K562 (cell line): ENCODE results near the gene RYR1. TPM values are rescaled to one million over a fixed set of nuclear protein-coding genes. Genes with fewer than 3 reads are reported as not detected.

Experiments
- ATAC-seq: fragments of 200-7000 bp; cut with Tn5 transposase; 3 replicates; pipeline ENCODE4 v1.9.1; 2020; ENCODE audit warnings: moderate library complexity
- BruUV-seq: library from RNA; stranded (reverse); fragments of 400-500 nt; replicated peaks from 2 replicates; lab custom pipeline; 2021; lab: Mats Ljungman, UMichigan
- CTCF ChIA-PET: fragments of 300-600 bp; formaldehyde crosslinking; extraction: SDS; loops from one replicate; lab custom pipeline; 2021; ENCODE audit warnings: low intra/inter-chr PET ratio; lab: Yijun Ruan, JAX
- POLR2A ChIA-PET: fragments of 300-600, 350-650 bp; sonication (Branson Sonifier 250); formaldehyde crosslinking; extraction: SDS; loops from one replicate; lab custom pipeline; 2021; ENCODE audit warnings: antibody characterized with exemption, inconsistent platforms; lab: Yijun Ruan, JAX
- DNase-seq, 4 experiments: peaks; one replicate each; pipeline versions ENCODE4 v3.0.0 to v3.0.0-alpha.2; 2011 to 2018; ENCODE audit warnings: low spot score in 3 of 4, mixed read lengths in 3 of 4; ENCODE audit errors: extremely low read depth in 1 of 4
- FAIRE-seq: peaks from 2 replicates; lab custom pipeline; 2011; peaks lifted over from hg19 to GRCh38; lab: Jason Lieb, UNC
- H2AFZ ChIP-seq: 2 replicates; pipeline ENCODE4 v1.6.0; 2011; ENCODE audit warnings: low read depth, low read length, control low read depth, inconsistent platforms
- H3K27ac ChIP-seq: fragments of 200-600 bp; 3 replicates; pipeline ENCODE4 v1.8.0; 2011; ENCODE audit warnings: low read depth, mild to moderate bottlenecking, control low read depth, inconsistent platforms, low read length, moderate library complexity, mixed read lengths; ENCODE audit errors: extremely low read depth
- H3K27me3 ChIP-seq, 2 experiments: fragments of 300-600 bp in 1 of 2; 2 replicates in 1 of 2; 3 replicates in 1 of 2; pipeline versions ENCODE4 v1.6.0 to v1.8.0; 2011; ENCODE audit warnings: inconsistent platforms in 2 of 2, low read length in 2 of 2, mild to moderate bottlenecking in 1 of 2, mixed read lengths in 1 of 2, moderate library complexity in 1 of 2; ENCODE audit not compliant: control insufficient read depth in 2 of 2, insufficient read depth in 2 of 2
- H3K36me3 ChIP-seq: fragments of 300-600 bp; 3 replicates; pipeline ENCODE4 v1.8.0; 2011; ENCODE audit warnings: mild to moderate bottlenecking, low read length, inconsistent platforms; ENCODE audit not compliant: control insufficient read depth, insufficient read depth
- H3K4me1 ChIP-seq, 2 experiments: fragments of 200-600 bp in 1 of 2; replicated peaks in 1 of 2; 2 replicates in 1 of 2; 3 replicates in 1 of 2; pipeline versions ENCODE4 v1.5.1 to v1.8.0; 2011; ENCODE audit warnings: inconsistent platforms in 2 of 2, low read length in 2 of 2, mild to moderate bottlenecking in 1 of 2, mixed read lengths in 1 of 2, moderate library complexity in 1 of 2; ENCODE audit not compliant: control insufficient read depth in 2 of 2, insufficient read depth in 2 of 2
- H3K4me2 ChIP-seq: 2 replicates; pipeline ENCODE4 v1.6.1; 2011; ENCODE audit warnings: low read length, control low read depth, inconsistent platforms, mixed read lengths; ENCODE audit not compliant: insufficient read depth
- H3K4me3 ChIP-seq: fragments of 200-600 bp; sonication (generic), shearing (Covaris generic); 2 replicates; pipeline ENCODE4 v1.5.1; 2016; ENCODE audit warnings: control low read depth, inconsistent platforms
- H3K79me2 ChIP-seq: fragments of 200-600 bp; 3 replicates; pipeline ENCODE4 v1.8.0; 2011; ENCODE audit warnings: low read length, inconsistent platforms; ENCODE audit not compliant: control insufficient read depth, insufficient read depth
- H3K9ac ChIP-seq, 2 experiments: 2 replicates each; pipeline versions ENCODE4 v1.6.0 to v1.6.1; 2011; ENCODE audit warnings: low read depth in 2 of 2, low read length in 2 of 2, control low read depth in 1 of 2, inconsistent platforms in 1 of 2, mild to moderate bottlenecking in 1 of 2, mixed read lengths in 1 of 2; ENCODE audit not compliant: insufficient read depth in 1 of 2
- H3K9me1 ChIP-seq: one replicate; pipeline ENCODE4 v1.6.0; 2011; ENCODE audit warnings: inconsistent platforms, mild to moderate bottlenecking, low read length, moderate library complexity; ENCODE audit not compliant: control insufficient read depth, insufficient read depth
- H3K9me3 ChIP-seq: replicated peaks from 2 replicates; pipeline ENCODE4 v1.5.1; 2011; ENCODE audit warnings: low read depth, low read length, inconsistent platforms; ENCODE audit not compliant: control insufficient read depth, insufficient read depth
- H4K20me1 ChIP-seq: replicated peaks from 2 replicates; pipeline ENCODE4 v1.6.1; 2011; ENCODE audit warnings: low read length, inconsistent platforms, mixed read lengths; ENCODE audit not compliant: control insufficient read depth, insufficient read depth
- GTF3C2 ChIP-seq: IDR thresholded peaks from 3 replicates; pipeline ENCODE4 v1.6.1; 2011; ENCODE audit warnings: borderline replicate concordance, mild to moderate bottlenecking, moderate library complexity; ENCODE audit not compliant: insufficient read length; ENCODE audit errors: extremely low read depth
- HMGN3 ChIP-seq: IDR thresholded peaks from 2 replicates; pipeline ENCODE4 v1.6.1; 2011; ENCODE audit warnings: borderline replicate concordance, low read depth, mild to moderate bottlenecking, mixed read lengths, low read length; ENCODE audit not compliant: insufficient read length; ENCODE audit errors: extremely low read depth
- PKNOX1 ChIP-seq: fragments of 450-650 bp; IDR thresholded peaks from 2 replicates; pipeline ENCODE4 v1.6.1; 2016
- RBFOX2 ChIP-seq: fragments of 200-400 bp; formaldehyde crosslinking; IDR thresholded peaks from 2 replicates; pipeline ENCODE4 v1.6.1; 2017; ENCODE audit warnings: low read depth, mild to moderate bottlenecking, low read length, moderate library complexity
- ZNF589 ChIP-seq: fragments of 200-800 bp; sonication (Bioruptor generic); IDR thresholded peaks from 2 replicates; pipeline ENCODE4 v1.6.1; 2016; ENCODE audit warnings: low read depth, missing genetic modification characterization, missing compliant biosample characterization
- WGBS: fragments of 100-300 bp; shearing (Covaris generic); methylation state at CpG from one replicate; pipeline ENCODE4 v1.1.6; 2016; ENCODE audit warnings: low coverage, mixed read lengths; ENCODE audit not compliant: insufficient coverage; ENCODE audit errors: missing lambda C conversion rate; 5-methylcytosine and 5-hydroxymethylcytosine counted together
- in situ Hi-C: fragments of 300-500 bp; cut with MboI; formaldehyde crosslinking; loops from 4 replicates; pipeline ENCODE4 v1.15.0; 2018; ENCODE audit warnings: inconsistent platforms, mixed read lengths
- intact Hi-C: fragments of 100-400 bp; cut with micrococcal nuclease; formaldehyde crosslinking; loops from 2 replicates; pipeline ENCODE4 v1.14.2; 2022
- polyA plus RNA-seq, 8 experiments: library from polyadenylated mRNA; depleted of rRNA in 4 of 8; stranded (reverse) in 5 of 8; unstranded in 3 of 8; fragments of >200 nt; fragmentation: Nextera tagmentation in 2 of 8; fragmentation: Illumina TruSeq in 1 of 8; extraction: Ambion mirVana in 2 of 8; extraction: Trizol in 1 of 8; gene quantifications; 2 replicates each; pipeline versions ENCODE4 v1.2.1 to v1.2.3, GENCODE V29; 2011 to 2014; ENCODE audit warnings: inconsistent platforms in 1 of 8, missing spikeins in 1 of 8
- total RNA-seq, 7 experiments: library from RNA; depleted of rRNA in 6 of 7; stranded (reverse); fragments of >200 nt in 6 of 7; fragmentation: Illumina TruSeq in 2 of 7; extraction: Trizol in 2 of 7; gene quantifications; 2 replicates each; pipeline versions ENCODE4 v1.2.1 to v1.2.3, GENCODE V29; 2011 to 2021; ENCODE audit warnings: low replicate concordance in 1 of 7

The RYR1 gene
- total and polyA plus RNA-seq, 9 of the 15 experiments (the other 6 are each of a cell fraction or from before 2014, with no cell fraction given): 0.11 to 7.4 (median 3.7) TPM

GRCh38 chr19:38433268-38433733 lies at the start of gene RYR1 (continued):
- no peak for TF ChIP-seq PKNOX1

- in situ Hi-C loops: no loop called here
- Histone ChIP-seq H3K4me1 (peaks cover 2 to 37% of the 10 kb centered on the region in 2 experiments; a peak in 3 of 5 replicates), H2AFZ (no peak overlapping the region), H3K4me3 (no peak overlapping the region), H3K27ac (no peak overlapping the region), H3K9ac (no peak overlapping the region), H3K9me1 (peaks cover 3% of the 10 kb centered on the region), H3K4me2 (no peak overlapping the region), H3K27me3 (no peaks in the 10 kb centered on the region), H3K79me2 (peaks cover 12% of the 10 kb centered on the region; the same call in 2 of the 3 replicates), H3K36me3 (peaks cover 75% of the 10 kb centered on the region), H4K20me1 (peaks cover 3% of the 10 kb centered on the region; the same call in 1 of the 2 replicates), H3K9me3 (no peaks in the 10 kb centered on the region)
- DNase-seq: no peak
- POLR2A ChIA-PET: interaction anchor here (0.6 to 2.6 kb wide), 6 partner anchors 9 to 466 kb away, joined by 3 to 28 read pairs (median 3); partner anchors contain the start of gene PSMD8
- ATAC-seq: no peak
- no TSS peak for BruUV-seq
- 100% methylated on average over 2 of the region's 2 CpGs for WGBS
- intact Hi-C loops: no loop called here
- CTCF ChIA-PET: interaction anchor here (0.6 kb wide), 1 partner anchor 140 kb away, joined by 3 read pairs; no protein-coding TSS in a partner anchor
- TF ChIP-seq ZNF589: no peak
- TF ChIP-seq GTF3C2: no peak
- TF ChIP-seq HMGN3: no peak
- peak; percentile 3; the same call in 1 of the 2 replicates for TF ChIP-seq RBFOX2
- no peak for FAIRE-seq
Observed at GRCh38 chr19:38383743-38384142, 49.7 kb upstream of the RYR1 start.
